ENCODE measurements around the gene DGCR6L. TPM values are rescaled to one million over a fixed set of nuclear protein-coding genes. Genes with fewer than 3 reads are reported as not detected.
A peak's percentile ranks its signal among the peaks of the same experiment; 100 is the strongest.
"Not testable (repeated sequence)": the region's sequence is repeated elsewhere in the genome, so short reads cannot be mapped to it uniquely, and the experiment has no call there.

DGCR6L gene
- total RNA-seq, 1 donor from 2014 or later: 40.1 TPM

- peaks cover 14% of the 10 kb centered on the region for H3K27me3 Mint-ChIP-seq (ENCODE audit: low read depth)
- H3K4me3 Mint-ChIP-seq, H3K9me3 Mint-ChIP-seq, H3K27ac Mint-ChIP-seq, H3K36me3 Mint-ChIP-seq, H3K4me1 Mint-ChIP-seq: not testable (repeated sequence)
- peak; percentile 87 for TF ChIP-seq CTCF (IDR thresholded peaks at IDR 0.05; ENCODE audit: unreplicated experiment)
- DNase-seq (ENCODE audit: low spot score in 2 of 2, unreplicated experiment in 2 of 2): peak; percentile 74 to 95
Measured at GRCh38 chr22:20285473-20286311, 34.2 kb downstream of the DGCR6L start.

- H3K4me1 Mint-ChIP-seq: no peaks in the 10 kb centered on the region
Measured at GRCh38 chr22:20284471-20285086, 35.3 kb downstream of the DGCR6L start.

GRCh38 chr22:20283674-20284066 lies 36.2 kb downstream of the DGCR6L start:
- DNase-seq (ENCODE audit: low spot score in 2 of 2, unreplicated experiment in 2 of 2): no peak
- H3K4me1 Mint-ChIP-seq: no peaks in the 10 kb centered on the region
- no peak overlapping the region for H3K27ac Mint-ChIP-seq
- H3K27me3 Mint-ChIP-seq (ENCODE audit: low read depth): peaks cover 10% of the 10 kb centered on the region
- no peaks in the 10 kb centered on the region for H3K36me3 Mint-ChIP-seq
- no peak overlapping the region for H3K4me3 Mint-ChIP-seq
- TF ChIP-seq CTCF (IDR thresholded peaks at IDR 0.05; ENCODE audit: unreplicated experiment): no peak
- H3K9me3 Mint-ChIP-seq: no peaks in the 10 kb centered on the region

More at GRCh38 chr22:20284471-20285086, 35.3 kb downstream of the DGCR6L start:
- TF ChIP-seq CTCF (IDR thresholded peaks at IDR 0.05; ENCODE audit: unreplicated experiment): no peak
- H3K27me3 Mint-ChIP-seq (ENCODE audit: low read depth): peaks cover 13% of the 10 kb centered on the region
- no peak overlapping the region for H3K27ac Mint-ChIP-seq
- no peaks in the 10 kb centered on the region for H3K36me3 Mint-ChIP-seq
- DNase-seq (ENCODE audit: low spot score in 2 of 2, unreplicated experiment in 2 of 2): no peak
- no peaks in the 10 kb centered on the region for H3K9me3 Mint-ChIP-seq
- H3K4me3 Mint-ChIP-seq: no peak overlapping the region

GRCh38 chr22:20282901-20283673 lies 36.8 kb downstream of the DGCR6L start:
- Mint-ChIP-seq H3K27ac (no peak overlapping the region), H3K4me3 (no peak overlapping the region), H3K36me3 (no peaks in the 10 kb centered on the region), H3K4me1 (no peaks in the 10 kb centered on the region), H3K27me3 (ENCODE audit: low read depth) (peaks cover 10% of the 10 kb centered on the region), H3K9me3 (no peaks in the 10 kb centered on the region)
- TF ChIP-seq CTCF (IDR thresholded peaks at IDR 0.05; ENCODE audit: unreplicated experiment): no peak
- DNase-seq (ENCODE audit: low spot score in 2 of 2, unreplicated experiment in 2 of 2): no peak

- H3K36me3 Mint-ChIP-seq: no peaks in the 10 kb centered on the region
- no peak overlapping the region for H3K27ac Mint-ChIP-seq
- DNase-seq (ENCODE audit: low spot score in 2 of 2, unreplicated experiment in 2 of 2): no peak
- no peaks in the 10 kb centered on the region for H3K4me1 Mint-ChIP-seq
- H3K9me3 Mint-ChIP-seq: no peaks in the 10 kb centered on the region
- no peak for TF ChIP-seq CTCF (IDR thresholded peaks at IDR 0.05; ENCODE audit: unreplicated experiment)
- peaks cover 9% of the 10 kb centered on the region for H3K27me3 Mint-ChIP-seq (ENCODE audit: low read depth)
- no peak overlapping the region for H3K4me3 Mint-ChIP-seq
Measured at GRCh38 chr22:20281891-20282290, 38.0 kb downstream of the DGCR6L start.

GRCh38 chr22:20281473-20281872 lies 38.4 kb downstream of the DGCR6L start:
- H3K4me1 Mint-ChIP-seq; H3K27ac Mint-ChIP-seq; H3K36me3 Mint-ChIP-seq; DNase-seq (ENCODE audit: low spot score in 2 of 2, unreplicated experiment in 2 of 2); H3K9me3 Mint-ChIP-seq; H3K27me3 Mint-ChIP-seq (ENCODE audit: low read depth); H3K4me3 Mint-ChIP-seq: not testable (repeated sequence)

Data from mesothelial cell of epicardium (in vitro differentiated cells).